GDM1 (cell line): Measurements from ENCODE around the gene CHCHD3.

Source experiments
- DNase-seq: peaks from one replicate; lab custom pipeline; 2025; lab: John Stamatoyannopoulos, UW

CHCHD3 gene

GRCh38 chr7:132742189-132742612 is 339.7 kb downstream of the CHCHD3 start:
- DNase-seq, result no peak

GRCh38 chr7:132740176-132740575 is 341.7 kb downstream of the CHCHD3 start:
- no peak for DNase-seq

- DNase-seq, result no peak
These were observed 342.5 kb downstream of the CHCHD3 start for GRCh38 chr7:132739271-132739955.

- no peak for DNase-seq
These were observed 343.6 kb downstream of the CHCHD3 start for GRCh38 chr7:132738254-132738653.

GRCh38 chr7:132735476-132735875 is 346.4 kb downstream of the CHCHD3 start:
- no peak for DNase-seq
